Osteoblast (primary cell): ENCODE data around the gene BTLA. TPM values are rescaled to one million over a fixed set of nuclear protein-coding genes. Genes with fewer than 3 reads are reported as not detected.

Source experiments
- DNase-seq: peaks from one replicate; pipeline ENCODE4 v3.0.0; 2011; ENCODE audit warnings: low spot score, mixed read lengths; ENCODE audit not compliant: insufficient read length; ENCODE audit errors: missing footprints
- H2AFZ ChIP-seq: 2 replicates; pipeline ENCODE4 v1.6.0; 2011; ENCODE audit warnings: mild to moderate bottlenecking, low read length
- H3K27ac ChIP-seq: 2 replicates; pipeline ENCODE4 v1.5.1; 2011; ENCODE audit warnings: mild to moderate bottlenecking, low read depth, low read length, moderate library complexity
- H3K27me3 ChIP-seq: 2 replicates; pipeline ENCODE4 v1.6.0; 2012; ENCODE audit warnings: mild to moderate bottlenecking, control low read depth, inconsistent platforms, low read length, moderate library complexity; ENCODE audit not compliant: insufficient read depth
- H3K36me3 ChIP-seq: 2 replicates; pipeline ENCODE4 v1.5.1; 2011; ENCODE audit warnings: mild to moderate bottlenecking, low read length, control low read depth, moderate library complexity; ENCODE audit not compliant: insufficient read depth
- H3K4me1 ChIP-seq: 2 replicates; pipeline ENCODE4 v1.5.1; 2011; ENCODE audit warnings: mild to moderate bottlenecking, low read length, control low read depth, moderate library complexity; ENCODE audit not compliant: insufficient read depth
- H3K4me2 ChIP-seq: 2 replicates; pipeline ENCODE4 v1.6.0; 2011; ENCODE audit warnings: mild to moderate bottlenecking, low read length; ENCODE audit not compliant: insufficient read depth
- H3K4me3 ChIP-seq: fragments of 200-600 bp; sonication (generic); 3 replicates; pipeline ENCODE4 v1.5.1; 2012; ENCODE audit warnings: mild to moderate bottlenecking, low read length, inconsistent platforms; ENCODE audit not compliant: insufficient read depth
- H3K79me2 ChIP-seq: 2 replicates; pipeline ENCODE4 v1.6.0; 2012; ENCODE audit warnings: mild to moderate bottlenecking, low read length, control low read depth, inconsistent platforms; ENCODE audit not compliant: insufficient read depth
- H3K9me3 ChIP-seq: 2 replicates; pipeline ENCODE4 v1.5.1; 2011; ENCODE audit warnings: low read depth, low read length, control low read depth
- H4K20me1 ChIP-seq: 2 replicates; pipeline ENCODE4 v1.6.0; 2012; ENCODE audit warnings: mild to moderate bottlenecking, low read length, control low read depth; ENCODE audit not compliant: insufficient read depth
- CTCF ChIP-seq: IDR thresholded peaks from 2 replicates; pipeline ENCODE4 v1.5.1; 2011; ENCODE audit warnings: mild to moderate bottlenecking, low read depth, low read length, moderate library complexity; ENCODE audit errors: extremely low read depth
- total RNA-seq: library from RNA; depleted of rRNA; stranded (reverse); fragments of >200 nt; gene quantifications from 2 replicates; pipeline ENCODE4 v1.2.3, GENCODE V29; 2012

BTLA gene
- total RNA-seq, 1 donor = 0.36 TPM

- Histone ChIP-seq H3K79me2 (no peaks in the 10 kb centered on the region), H3K4me1 (no peaks in the 10 kb centered on the region), H3K4me2 (no peak overlapping the region), H3K36me3 (no peaks in the 10 kb centered on the region), H3K4me3 (no peak overlapping the region), H3K9me3 (no peaks in the 10 kb centered on the region), H4K20me1 (no peaks in the 10 kb centered on the region), H3K27me3 (no peaks in the 10 kb centered on the region), H2AFZ (no peak overlapping the region), H3K27ac (no peak overlapping the region)
- no peak for TF ChIP-seq CTCF
- no peak for DNase-seq
Measured at GRCh38 chr3:112482675-112483074, 16.6 kb downstream of the BTLA start.

- Histone ChIP-seq H3K36me3 (no peaks in the 10 kb centered on the region), H3K4me1 (no peaks in the 10 kb centered on the region), H3K9me3 (no peaks in the 10 kb centered on the region), H3K79me2 (no peaks in the 10 kb centered on the region), H2AFZ (no peak overlapping the region), H3K27me3 (no peaks in the 10 kb centered on the region), H4K20me1 (no peaks in the 10 kb centered on the region), H3K4me2 (no peak overlapping the region), H3K27ac (no peak overlapping the region), H3K4me3 (no peak overlapping the region)
- no peak for DNase-seq
- TF ChIP-seq CTCF = no peak
Measured at GRCh38 chr3:112481302-112481721, 18.0 kb downstream of the BTLA start.

- Histone ChIP-seq H3K9me3 (no peaks in the 10 kb centered on the region), H3K4me3 (no peak overlapping the region), H2AFZ (no peak overlapping the region), H4K20me1 (no peaks in the 10 kb centered on the region), H3K27me3 (no peaks in the 10 kb centered on the region), H3K4me2 (no peak overlapping the region), H3K27ac (no peak overlapping the region), H3K36me3 (no peaks in the 10 kb centered on the region), H3K4me1 (no peaks in the 10 kb centered on the region), H3K79me2 (no peaks in the 10 kb centered on the region)
- DNase-seq = no peak
- no peak for TF ChIP-seq CTCF
Measured at GRCh38 chr3:112477891-112478290, 21.4 kb downstream of the BTLA start.

DNA sequence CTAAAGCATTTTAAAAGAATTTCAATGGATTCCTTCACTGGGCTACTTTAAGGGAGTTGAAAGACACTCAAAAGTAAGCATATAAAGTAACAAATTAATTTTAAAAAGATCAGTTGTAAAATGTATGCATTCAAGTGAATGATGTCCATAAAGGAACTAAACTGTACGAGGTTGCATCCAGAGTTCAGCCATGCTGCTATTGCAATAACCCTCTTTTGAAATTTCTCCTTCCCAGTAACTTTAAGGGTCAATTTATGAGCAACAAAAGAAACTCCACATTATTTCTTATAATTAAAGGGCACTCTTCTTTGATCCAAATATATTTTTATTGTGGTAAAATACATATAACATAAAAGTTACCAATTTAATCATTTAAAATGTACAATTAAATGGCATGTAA is 22.9 kb downstream of the BTLA start:
- Histone ChIP-seq H3K79me2 (no peaks in the 10 kb centered on the region), H3K27ac (no peak overlapping the region), H3K4me2 (no peak overlapping the region), H3K4me3 (no peak overlapping the region), H3K9me3 (no peaks in the 10 kb centered on the region), H2AFZ (no peak overlapping the region), H3K27me3 (no peaks in the 10 kb centered on the region), H3K36me3 (no peaks in the 10 kb centered on the region), H3K4me1 (peaks cover under 1% of the 10 kb centered on the region), H4K20me1 (no peaks in the 10 kb centered on the region)
- no peak for DNase-seq
- no peak for TF ChIP-seq CTCF
